ENCODE measurements around the gene ANKRD66. TPM values are rescaled to one million over a fixed set of nuclear protein-coding genes. Genes with fewer than 3 reads are reported as not detected.

ANKRD66 gene
- total RNA-seq, 1 experiment from 2014 or later: not detected

GRCh38 chr6:46704562-46704961 is 42.2 kb upstream of the ANKRD66 start:
- 0 out of 4 replicates have a peak, but pooled peaks cover 0 to 4% of the 10 kb centered on the region in 2 experiments for H3K4me1 ChIP-seq (ENCODE audit: control insufficient read depth in 1 of 2, insufficient read depth in 2 of 2, low read length in 2 of 2)
- H3K4me2 ChIP-seq (ENCODE audit: low read length): no peak overlapping the region
- CTCF ChIA-PET: interaction anchor here (1.0 to 1.3 kb wide), 3 partner anchors 75 to 281 kb away, joined by 3 read pairs; no protein-coding TSS in a partner anchor
- H2AFZ ChIP-seq (ENCODE audit: low read depth, low read length, poor library complexity, severe bottlenecking): peak overlapping the region; percentile 79
- H3K4me3 ChIP-seq (replicated peaks in 1 of 2; ENCODE audit: low read depth in 1 of 2, low read length in 2 of 2): no peak overlapping the region
- RAD21 ChIA-PET (ENCODE audit: low non-redundant PET in 1 of 2, low total read pairs in 2 of 2, uncharacterized antibody in 2 of 2, unreplicated experiment in 2 of 2): interaction anchor here in 1 of 2 experiments (0.8 kb wide), 1 partner anchor 340 kb away, joined by 3 read pairs; no protein-coding TSS in a partner anchor
- ATAC-seq: peak; percentile 77
- peak in 2 of 3 experiments; percentile 38 to 61; a peak in 3 of 6 replicates for TF ChIP-seq CTCF (IDR thresholded peaks at IDR 0.05 in 2 of 3, conservative IDR thresholded peaks at IDR 0.05 in 1 of 3; ENCODE audit: borderline replicate concordance in 1 of 3, insufficient read depth in 1 of 3, low read depth in 2 of 3, low read length in 2 of 3)
- TF ChIP-seq MAX (IDR thresholded peaks at IDR 0.05): peak; percentile 36; the same call in 1 of the 2 replicates
- TF ChIP-seq RAD21 (IDR thresholded peaks at IDR 0.05; ENCODE audit: low read depth): peak; percentile 75
- no peak for TF ChIP-seq EZH2phosphoT487 (IDR thresholded peaks at IDR 0.05; ENCODE audit: borderline replicate concordance)
- TF ChIP-seq REST (IDR thresholded peaks at IDR 0.05; ENCODE audit: low read depth): no peak
- TF ChIP-seq YY1 (IDR thresholded peaks at IDR 0.05; ENCODE audit: extremely low read depth, insufficient replicate concordance, low read depth, low read length): peak; percentile 80
- no peak overlapping the region for H3K27ac ChIP-seq (ENCODE audit: low read depth, low read length)
- no peaks in the 10 kb centered on the region for H3K79me2 ChIP-seq (ENCODE audit: insufficient read depth, low read length)
- H3K9me3 ChIP-seq (ENCODE audit: control insufficient read depth in 1 of 2, insufficient read depth in 1 of 2, low read depth in 1 of 2, low read length in 2 of 2): no peaks in the 10 kb centered on the region
- H3K9ac ChIP-seq (ENCODE audit: low read length): no peak overlapping the region
- intact Hi-C loops (cut with micrococcal nuclease): loop anchor here (1.0 to 5.0 kb wide), 3 partner anchors 77 to 286 kb away; no protein-coding TSS in a partner anchor
- H3K36me3 ChIP-seq (ENCODE audit: control insufficient read depth in 1 of 2, insufficient read depth in 2 of 2, low read length in 2 of 2): no peaks in the 10 kb centered on the region
- H3K9me2 ChIP-seq (ENCODE audit: insufficient read depth): no peaks in the 10 kb centered on the region
- POLR2A ChIA-PET: no interaction called here
- no TSS peak for BruUV-seq (replicated peaks)
- H4K20me1 ChIP-seq (ENCODE audit: insufficient read depth): no peaks in the 10 kb centered on the region
- no peaks in the 10 kb centered on the region for H3K27me3 ChIP-seq (ENCODE audit: insufficient read depth, low read length)
- DNase-seq (ENCODE audit: low read depth, low spot score): peak; percentile 44
